NCI-H187 treated with DMSO at 0.1 percent for 48 hours (cell line): ENCODE measurements around the gene SPOCK1.
"Not testable (repeated sequence)": the region's sequence is repeated elsewhere in the genome, so short reads cannot be mapped to it uniquely, and the experiment has no call there.

ENCODE experiments used
- DNase-seq: peaks from one replicate; lab custom pipeline; 2025; lab: John Stamatoyannopoulos, UW

Gene SPOCK1

GRCh38 chr5:137395011-137395755 is 103.9 kb downstream of the SPOCK1 start:
- DNase-seq, result no peak

- no peak for DNase-seq
Measured at GRCh38 chr5:137394380-137394779, 104.7 kb downstream of the SPOCK1 start.

- DNase-seq, result no peak
Measured at GRCh38 chr5:137393196-137393993, 105.7 kb downstream of the SPOCK1 start.

GRCh38 chr5:137392261-137392660 is 106.9 kb downstream of the SPOCK1 start:
- no peak for DNase-seq

GRCh38 chr5:137391044-137391443 is 108.1 kb downstream of the SPOCK1 start:
- not testable (repeated sequence) for DNase-seq

- DNase-seq, result no peak
Measured at GRCh38 chr5:137389042-137389441, 110.1 kb downstream of the SPOCK1 start.

- DNase-seq, result no peak
Measured at GRCh38 chr5:137385064-137385463, 114.1 kb downstream of the SPOCK1 start.

- no peak for DNase-seq
Measured at GRCh38 chr5:137383909-137384308, 115.2 kb downstream of the SPOCK1 start.

GRCh38 chr5:137381555-137381954 is 117.6 kb downstream of the SPOCK1 start:
- no peak for DNase-seq

GRCh38 chr5:137379555-137380286 is 119.4 kb downstream of the SPOCK1 start:
- DNase-seq, result no peak

GRCh38 chr5:137375741-137376526 is 123.2 kb downstream of the SPOCK1 start:
- DNase-seq, result peak; percentile 78

- peak; percentile 82 for DNase-seq
Measured at GRCh38 chr5:137374110-137374714, 124.9 kb downstream of the SPOCK1 start.

GRCh38 chr5:137372773-137373160 is 126.4 kb downstream of the SPOCK1 start:
- no peak for DNase-seq

- DNase-seq, result no peak
Measured at GRCh38 chr5:137372016-137372772, 126.9 kb downstream of the SPOCK1 start.

GRCh38 chr5:137370096-137371071 is 128.7 kb downstream of the SPOCK1 start:
- no peak for DNase-seq

- no peak for DNase-seq
Measured at GRCh38 chr5:137368651-137369050, 130.5 kb downstream of the SPOCK1 start.

- DNase-seq, result no peak
Measured at GRCh38 chr5:137367951-137368350, 131.2 kb downstream of the SPOCK1 start.

- no peak for DNase-seq
Measured at GRCh38 chr5:137366526-137366925, 132.6 kb downstream of the SPOCK1 start.

GRCh38 chr5:137365126-137365865 is 133.8 kb downstream of the SPOCK1 start:
- DNase-seq, result no peak
